Kidney epithelial cell (primary cell): Measurements from ENCODE around the gene GUCY1A2. TPM values are rescaled to one million over a fixed set of nuclear protein-coding genes. Genes with fewer than 3 reads are reported as not detected.
"Not testable (repeated sequence)": the region's sequence is repeated elsewhere in the genome, so short reads cannot be mapped to it uniquely, and the experiment has no call there.

Experiments
- DNase-seq: peaks from one replicate; pipeline ENCODE4 v3.0.0-alpha.2; 2010; ENCODE audit warnings: low read depth
- H3K27me3 ChIP-seq: 2 replicates; pipeline ENCODE4 v1.6.0; 2011; ENCODE audit warnings: low read length; ENCODE audit not compliant: control insufficient read depth, insufficient read depth
- H3K36me3 ChIP-seq: 2 replicates; pipeline ENCODE4 v1.5.1; 2011; ENCODE audit warnings: low read length; ENCODE audit not compliant: control insufficient read depth, insufficient read depth
- H3K4me3 ChIP-seq: 2 replicates; pipeline ENCODE4 v1.5.1; 2011; ENCODE audit warnings: low read depth, mild to moderate bottlenecking, control low read depth, low read length
- CTCF ChIP-seq: IDR thresholded peaks from 2 replicates; pipeline ENCODE4 v1.5.1; 2011; ENCODE audit warnings: mild to moderate bottlenecking, moderate library complexity, low read length, control low read depth, inconsistent platforms; ENCODE audit not compliant: insufficient read depth, poor library complexity, severe bottlenecking
- total RNA-seq: library from RNA; depleted of rRNA; stranded (reverse); fragments of >200 nt; gene quantifications from 2 replicates; pipeline ENCODE4 v1.2.3, GENCODE V29; 2015

GUCY1A2 gene
- total RNA-seq, result 1.6 and 2.0 TPM in 2 replicates

GRCh38 chr11:107018219-107018901 lies at the start of gene GUCY1A2:
GUCY1A2 (minus strand) TSS chr11:107018476; CDS start chr11:107018055, 421 bp downstream.
- TF ChIP-seq CTCF, result no peak
- Histone ChIP-seq H3K27me3 (peaks cover 13% of the 10 kb centered on the region), H3K4me3 (peak within 1 kb of the TSS; percentile 51), H3K36me3 (no peaks in the 10 kb centered on the region)
- DNase-seq, result no peak

GRCh38 chr11:107054391-107054790 lies 36.1 kb upstream of the GUCY1A2 start:
- DNase-seq, result no peak
- H3K27me3 ChIP-seq, result no peaks in the 10 kb centered on the region
- H3K4me3 ChIP-seq, result no peak overlapping the region
- no peak for TF ChIP-seq CTCF
- no peaks in the 10 kb centered on the region for H3K36me3 ChIP-seq

- H3K27me3 ChIP-seq, DNase-seq, H3K4me3 ChIP-seq, H3K36me3 ChIP-seq: not testable (repeated sequence)
These were observed 33.1 kb upstream of the GUCY1A2 start for GRCh38 chr11:107051332-107051731.

GRCh38 chr11:107050899-107051298 lies 32.6 kb upstream of the GUCY1A2 start:
- H3K4me3 ChIP-seq, H3K27me3 ChIP-seq, H3K36me3 ChIP-seq: not testable (repeated sequence)

GRCh38 chr11:107050121-107050520 lies 31.8 kb upstream of the GUCY1A2 start:
- DNase-seq, result no peak
- Histone ChIP-seq H3K36me3 (no peaks in the 10 kb centered on the region), H3K27me3 (no peaks in the 10 kb centered on the region), H3K4me3 (no peak overlapping the region)
- TF ChIP-seq CTCF, result no peak

More at GRCh38 chr11:107050899-107051298, 32.6 kb upstream of the GUCY1A2 start:
- DNase-seq, result not testable (repeated sequence)

GRCh38 chr11:107044503-107044902 lies 26.2 kb upstream of the GUCY1A2 start:
- no peak for TF ChIP-seq CTCF
- Histone ChIP-seq H3K36me3 (no peaks in the 10 kb centered on the region), H3K27me3 (no peaks in the 10 kb centered on the region), H3K4me3 (no peak overlapping the region)
- peak; percentile 49 for DNase-seq
